Measurements from ENCODE around the gene RBM5. TPM values are rescaled to one million over a fixed set of nuclear protein-coding genes. Genes with fewer than 3 reads are reported as not detected.

The RBM5 gene
- polyA plus RNA-seq, 2 of the 4 experiments (the other 2 are of a cell fraction), result 78.9 to 123 TPM

Other genes starting within 250 kb of the RBM5 start
- gene TRAIP, start 232.4 kb upstream of the RBM5 start, polyA plus RNA-seq (2011; rRNA removed), result 10.2 and 10.7 TPM in 2 replicates
- 10.7 to 11.9 TPM (median 11.5 TPM) in 3 replicates for gene TRAIP, start 232.4 kb upstream of the RBM5 start, polyA plus RNA-seq (2017; fragmentation: RNase III; extraction: RNeasy Plus Mini Kit Qiagen cat#74134 plus additional on column Dnase treatment)
- 0.20 and 0.31 TPM in 2 replicates for gene CAMKV, start 219.0 kb upstream of the RBM5 start, polyA plus RNA-seq (2011; rRNA removed)
- 0.31 to 0.51 TPM (median 0.46 TPM) in 3 replicates for gene CAMKV, start 219.0 kb upstream of the RBM5 start, polyA plus RNA-seq (2017; fragmentation: RNase III; extraction: RNeasy Plus Mini Kit Qiagen cat#74134 plus additional on column Dnase treatment)
- 7.5 and 9.6 TPM in 2 replicates for gene MST1R, start 185.0 kb upstream of the RBM5 start, polyA plus RNA-seq (2011; rRNA removed)
- gene MST1R, start 185.0 kb upstream of the RBM5 start, polyA plus RNA-seq (2017; fragmentation: RNase III; extraction: RNeasy Plus Mini Kit Qiagen cat#74134 plus additional on column Dnase treatment), result 5.9 to 6.1 TPM (median 6.0 TPM) in 3 replicates
- gene MON1A, start 159.1 kb upstream of the RBM5 start, polyA plus RNA-seq (2011; rRNA removed), result 4.2 and 5.1 TPM in 2 replicates
- 4.7 to 5.1 TPM (median 4.7 TPM) in 3 replicates for gene MON1A, start 159.1 kb upstream of the RBM5 start, polyA plus RNA-seq (2017; fragmentation: RNase III; extraction: RNeasy Plus Mini Kit Qiagen cat#74134 plus additional on column Dnase treatment)
- 42.2 and 44.2 TPM in 2 replicates for gene RBM6, start 148.8 kb upstream of the RBM5 start, polyA plus RNA-seq (2011; rRNA removed)
- gene RBM6, start 148.8 kb upstream of the RBM5 start, polyA plus RNA-seq (2017; fragmentation: RNase III; extraction: RNeasy Plus Mini Kit Qiagen cat#74134 plus additional on column Dnase treatment), result 36.3 to 41.4 TPM (median 40.4 TPM) in 3 replicates
- 2.9 and 5.0 TPM in 2 replicates for gene SEMA3F, start 66.4 kb downstream of the RBM5 start, polyA plus RNA-seq (2011; rRNA removed)
- gene SEMA3F, start 66.4 kb downstream of the RBM5 start, polyA plus RNA-seq (2017; fragmentation: RNase III; extraction: RNeasy Plus Mini Kit Qiagen cat#74134 plus additional on column Dnase treatment), result 9.0 to 10.6 TPM (median 10.1 TPM) in 3 replicates
- not detected in 2 replicates for gene GNAT1, start 102.7 kb downstream of the RBM5 start, polyA plus RNA-seq (2011; rRNA removed)
- gene GNAT1, start 102.7 kb downstream of the RBM5 start, polyA plus RNA-seq (2017; fragmentation: RNase III; extraction: RNeasy Plus Mini Kit Qiagen cat#74134 plus additional on column Dnase treatment), result not detected in 3 replicates
- 0.05 and 0.12 TPM in 2 replicates for gene SLC38A3, start 116.4 kb downstream of the RBM5 start, polyA plus RNA-seq (2011; rRNA removed)
- 0.10 to 0.13 TPM in 2 of 3 replicates, not detected in the other for gene SLC38A3, start 116.4 kb downstream of the RBM5 start, polyA plus RNA-seq (2017; fragmentation: RNase III; extraction: RNeasy Plus Mini Kit Qiagen cat#74134 plus additional on column Dnase treatment)
- gene GNAI2, start 147.3 kb downstream of the RBM5 start, polyA plus RNA-seq (2011; rRNA removed), result 67.0 and 67.8 TPM in 2 replicates
- 44.6 to 48.8 TPM (median 47.4 TPM) in 3 replicates for gene GNAI2, start 147.3 kb downstream of the RBM5 start, polyA plus RNA-seq (2017; fragmentation: RNase III; extraction: RNeasy Plus Mini Kit Qiagen cat#74134 plus additional on column Dnase treatment)
- 6.5 and 6.8 TPM in 2 replicates for gene SEMA3B, start 180.2 kb downstream of the RBM5 start, polyA plus RNA-seq (2011; rRNA removed)
- gene SEMA3B, start 180.2 kb downstream of the RBM5 start, polyA plus RNA-seq (2017; fragmentation: RNase III; extraction: RNeasy Plus Mini Kit Qiagen cat#74134 plus additional on column Dnase treatment), result 6.5 to 8.4 TPM (median 7.4 TPM) in 3 replicates
- not detected in 2 replicates for gene LSMEM2, start 190.2 kb downstream of the RBM5 start, polyA plus RNA-seq (2011; rRNA removed)
- 0.09 TPM in 1 of 3 replicates, not detected in the others for gene LSMEM2, start 190.2 kb downstream of the RBM5 start, polyA plus RNA-seq (2017; fragmentation: RNase III; extraction: RNeasy Plus Mini Kit Qiagen cat#74134 plus additional on column Dnase treatment)
- 42.2 and 44.5 TPM in 2 replicates for gene IFRD2, start 203.5 kb downstream of the RBM5 start, polyA plus RNA-seq (2011; rRNA removed)
- 79.7 to 86.2 TPM (median 80.9 TPM) in 3 replicates for gene IFRD2, start 203.5 kb downstream of the RBM5 start, polyA plus RNA-seq (2017; fragmentation: RNase III; extraction: RNeasy Plus Mini Kit Qiagen cat#74134 plus additional on column Dnase treatment)
- gene HYAL3, start 210.5 kb downstream of the RBM5 start, polyA plus RNA-seq (2011; rRNA removed), result 3.0 and 5.2 TPM in 2 replicates
- 4.8 to 5.4 TPM (median 5.0 TPM) in 3 replicates for gene HYAL3, start 210.5 kb downstream of the RBM5 start, polyA plus RNA-seq (2017; fragmentation: RNase III; extraction: RNeasy Plus Mini Kit Qiagen cat#74134 plus additional on column Dnase treatment)
- 3.1 and 4.5 TPM in 2 replicates for gene NAA80, start 210.5 kb downstream of the RBM5 start, polyA plus RNA-seq (2011; rRNA removed)
- gene NAA80, start 210.5 kb downstream of the RBM5 start, polyA plus RNA-seq (2017; fragmentation: RNase III; extraction: RNeasy Plus Mini Kit Qiagen cat#74134 plus additional on column Dnase treatment), result 4.5 to 5.4 TPM (median 5.3 TPM) in 3 replicates
- gene HYAL1, start 214.7 kb downstream of the RBM5 start, polyA plus RNA-seq (2011; rRNA removed), result 1.1 and 1.6 TPM in 2 replicates
- gene HYAL1, start 214.7 kb downstream of the RBM5 start, polyA plus RNA-seq (2017; fragmentation: RNase III; extraction: RNeasy Plus Mini Kit Qiagen cat#74134 plus additional on column Dnase treatment), result 0.42 to 0.62 TPM (median 0.54 TPM) in 3 replicates
- 31.0 and 34.6 TPM in 2 replicates for gene HYAL2, start 233.8 kb downstream of the RBM5 start, polyA plus RNA-seq (2011; rRNA removed)
- gene HYAL2, start 233.8 kb downstream of the RBM5 start, polyA plus RNA-seq (2017; fragmentation: RNase III; extraction: RNeasy Plus Mini Kit Qiagen cat#74134 plus additional on column Dnase treatment), result 21.4 to 24.5 TPM (median 24.4 TPM) in 3 replicates
- 23.5 and 26.7 TPM in 2 replicates for gene TUSC2, start 239.3 kb downstream of the RBM5 start, polyA plus RNA-seq (2011; rRNA removed)
- 18.2 to 19.9 TPM (median 18.8 TPM) in 3 replicates for gene TUSC2, start 239.3 kb downstream of the RBM5 start, polyA plus RNA-seq (2017; fragmentation: RNase III; extraction: RNeasy Plus Mini Kit Qiagen cat#74134 plus additional on column Dnase treatment)